Measurements from ENCODE around the gene GPANK1. TPM values are rescaled to one million over a fixed set of nuclear protein-coding genes. Genes with fewer than 3 reads are reported as not detected.
A peak's percentile ranks its signal among the peaks of the same experiment; 100 is the strongest.

GPANK1 gene
- total and polyA plus RNA-seq, 2 experiments from 2014 or later: 27.5 to 36.2 TPM

- no peaks in the 10 kb centered on the region for H3K27me3 ChIP-seq
- peaks cover 8% of the 10 kb centered on the region for H3K4me1 ChIP-seq (ENCODE audit: low read depth)
- H3K4me3 ChIP-seq: peak within 1 kb of the TSS; percentile 88
- TF ChIP-seq, protein P1, sequence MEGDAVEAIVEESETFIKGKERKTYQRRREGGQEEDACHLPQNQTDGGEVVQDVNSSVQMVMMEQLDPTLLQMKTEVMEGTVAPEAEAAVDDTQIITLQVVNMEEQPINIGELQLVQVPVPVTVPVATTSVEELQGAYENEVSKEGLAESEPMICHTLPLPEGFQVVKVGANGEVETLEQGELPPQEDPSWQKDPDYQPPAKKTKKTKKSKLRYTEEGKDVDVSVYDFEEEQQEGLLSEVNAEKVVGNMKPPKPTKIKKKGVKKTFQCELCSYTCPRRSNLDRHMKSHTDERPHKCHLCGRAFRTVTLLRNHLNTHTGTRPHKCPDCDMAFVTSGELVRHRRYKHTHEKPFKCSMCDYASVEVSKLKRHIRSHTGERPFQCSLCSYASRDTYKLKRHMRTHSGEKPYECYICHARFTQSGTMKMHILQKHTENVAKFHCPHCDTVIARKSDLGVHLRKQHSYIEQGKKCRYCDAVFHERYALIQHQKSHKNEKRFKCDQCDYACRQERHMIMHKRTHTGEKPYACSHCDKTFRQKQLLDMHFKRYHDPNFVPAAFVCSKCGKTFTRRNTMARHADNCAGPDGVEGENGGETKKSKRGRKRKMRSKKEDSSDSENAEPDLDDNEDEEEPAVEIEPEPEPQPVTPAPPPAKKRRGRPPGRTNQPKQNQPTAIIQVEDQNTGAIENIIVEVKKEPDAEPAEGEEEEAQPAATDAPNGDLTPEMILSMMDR (IDR thresholded peaks at IDR 0.05; ENCODE audit: low read depth, low read length): no peak
- peak within 1 kb of the TSS; percentile 96 for H3K27ac ChIP-seq
- DNase-seq (ENCODE audit: low read depth in 1 of 2, low spot score in 1 of 2): peak; percentile 99
- H3K36me3 ChIP-seq: peaks cover 5% of the 10 kb centered on the region
- H3K9me3 ChIP-seq (ENCODE audit: low read depth): no peaks in the 10 kb centered on the region
Observed at GRCh38 chr6:31702819-31703716, 38.3 kb upstream of the GPANK1 start, which contains the start of gene ABHD16A. Gene ABHD16A (minus strand): TSS chr6:31703324. CDS start chr6:31703281, 43 bp downstream.

- peak overlapping the region; percentile 96 for H3K27ac ChIP-seq
- TF ChIP-seq, protein P1 (IDR thresholded peaks at IDR 0.05; ENCODE audit: low read depth, low read length): no peak
- H3K27me3 ChIP-seq: no peaks in the 10 kb centered on the region
- peak in 1 of 2 donors; percentile 45 for DNase-seq (ENCODE audit: low read depth in 1 of 2, low spot score in 1 of 2)
- peak overlapping the region; percentile 88 for H3K4me3 ChIP-seq
- no peaks in the 10 kb centered on the region for H3K9me3 ChIP-seq (ENCODE audit: low read depth)
- H3K36me3 ChIP-seq: peaks cover 5% of the 10 kb centered on the region
- peaks cover 8% of the 10 kb centered on the region for H3K4me1 ChIP-seq (ENCODE audit: low read depth)
Observed at GRCh38 chr6:31702405-31702818, 37.6 kb upstream of the GPANK1 start.

DNA sequence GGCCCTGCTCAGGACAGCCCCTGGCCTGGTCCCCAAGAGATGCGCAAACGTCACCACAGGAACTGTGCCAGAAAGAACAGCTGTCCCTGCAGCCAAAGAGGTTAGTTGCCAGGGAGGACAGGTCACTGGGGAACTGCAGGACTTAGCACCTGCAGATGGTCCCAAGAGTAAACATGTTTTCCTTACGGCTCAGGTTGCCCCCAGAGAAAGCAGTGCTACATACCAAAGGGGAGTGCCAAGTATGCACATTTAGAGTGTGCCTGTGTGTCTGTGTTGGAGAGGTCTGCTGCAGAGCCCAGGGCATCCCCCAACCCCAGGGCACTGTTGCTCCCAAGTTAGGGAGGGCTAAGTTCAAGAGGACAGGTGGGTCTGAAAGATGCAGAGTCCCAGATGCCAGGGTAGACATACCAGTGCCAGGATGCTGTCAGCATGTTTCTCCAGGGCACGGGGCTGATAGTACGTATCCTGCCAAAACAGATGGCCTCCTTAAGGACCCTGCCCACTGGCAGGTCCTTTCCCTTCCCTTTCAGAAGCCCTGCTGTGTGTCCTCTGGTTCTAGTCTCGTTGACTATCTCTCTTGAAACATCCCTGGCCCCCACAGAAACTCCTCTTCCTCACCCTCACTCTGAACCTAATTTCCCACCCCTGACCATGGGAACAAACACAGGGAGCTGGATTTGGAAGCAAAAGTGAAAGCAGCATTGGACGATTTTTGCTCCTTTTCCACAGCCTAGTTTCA lies 37.0 kb upstream of the GPANK1 start:
- TF ChIP-seq, protein P1 (IDR thresholded peaks at IDR 0.05; ENCODE audit: low read depth, low read length): no peak
- H3K4me1 ChIP-seq (ENCODE audit: low read depth): peaks cover 8% of the 10 kb centered on the region
- no peaks in the 10 kb centered on the region for H3K27me3 ChIP-seq
- peak in 1 of 2 donors; percentile 32 for DNase-seq (ENCODE audit: low read depth in 1 of 2, low spot score in 1 of 2)
- no peak overlapping the region for H3K27ac ChIP-seq
- peaks cover 5% of the 10 kb centered on the region for H3K36me3 ChIP-seq
- no peaks in the 10 kb centered on the region for H3K9me3 ChIP-seq (ENCODE audit: low read depth)
- peak overlapping the region; percentile 88 for H3K4me3 ChIP-seq

GRCh38 chr6:31700740-31701401 lies 36.1 kb upstream of the GPANK1 start:
- Histone ChIP-seq H3K9me3 (ENCODE audit: low read depth) (no peaks in the 10 kb centered on the region), H3K4me3 (no peak overlapping the region), H3K36me3 (peaks cover 5% of the 10 kb centered on the region), H3K27me3 (no peaks in the 10 kb centered on the region), H3K4me1 (ENCODE audit: low read depth) (peaks cover 8% of the 10 kb centered on the region), H3K27ac (no peak overlapping the region)
- TF ChIP-seq, protein P1 (IDR thresholded peaks at IDR 0.05; ENCODE audit: low read depth, low read length): no peak
- no peak for DNase-seq (ENCODE audit: low read depth in 1 of 2, low spot score in 1 of 2)

- TF ChIP-seq, protein P1 (IDR thresholded peaks at IDR 0.05; ENCODE audit: low read depth, low read length): no peak
- no peak for DNase-seq (ENCODE audit: low read depth in 1 of 2, low spot score in 1 of 2)
- Histone ChIP-seq H3K36me3 (peaks cover 18% of the 10 kb centered on the region), H3K4me3 (no peak overlapping the region), H3K4me1 (ENCODE audit: low read depth) (peaks cover 8% of the 10 kb centered on the region), H3K27ac (no peak overlapping the region), H3K9me3 (ENCODE audit: low read depth) (no peaks in the 10 kb centered on the region), H3K27me3 (no peaks in the 10 kb centered on the region)
Observed at GRCh38 chr6:31697555-31697954, 32.8 kb upstream of the GPANK1 start.
